K562 (cell line): Measurements from ENCODE around the gene IRF9.

ENCODE experiments used
- AFF1 ChIP-seq, 2 experiments: fragments of 450-650 bp; IDR thresholded peaks; 2 replicates each; pipeline ENCODE4 v1.6.1; 2018; ENCODE audit warnings: mild to moderate bottlenecking in 2 of 2, low read depth in 1 of 2; ENCODE audit not compliant: partially characterized antibody in 2 of 2
- ATF6 ChIP-seq: sonication (generic); formaldehyde crosslinking; IDR thresholded peaks from 2 replicates; pipeline ENCODE4 v1.4.0; 2020; ENCODE audit warnings: mild to moderate bottlenecking, missing genetic modification reagents
- BACH1 ChIP-seq: fragments of 200-800 bp; sonication (Bioruptor generic); IDR thresholded peaks from 2 replicates; pipeline ENCODE4 v1.6.1; 2016; ENCODE audit warnings: missing genetic modification characterization, missing compliant biosample characterization
- CBX8 ChIP-seq: fragments of 200-600 bp; sonication (generic); IDR thresholded peaks from 2 replicates; pipeline ENCODE4 v1.6.1; 2012; ENCODE audit warnings: borderline replicate concordance, mixed run types, low read depth, mild to moderate bottlenecking, moderate library complexity, mixed read lengths, low read length, control low read depth, inconsistent platforms; ENCODE audit not compliant: poor library complexity, severe bottlenecking; ENCODE audit errors: extremely low read depth
- CTCF ChIP-seq, 3 experiments: IDR thresholded peaks in 2 of 3; conservative IDR thresholded peaks in 1 of 3; 2 replicates each; pipeline ENCODE4 v1.5.1; 2011 to 2012; ENCODE audit warnings: low read length in 3 of 3, mild to moderate bottlenecking in 3 of 3, control low read depth in 2 of 3, improper control_type of control experiment in 1 of 3, inconsistent platforms in 1 of 3, low read depth in 1 of 3, mixed read lengths in 1 of 3, moderate library complexity in 1 of 3; ENCODE audit not compliant: insufficient read depth in 2 of 3
- KDM5B ChIP-seq: fragments of 200-600 bp; sonication (generic); IDR thresholded peaks from 2 replicates; pipeline ENCODE4 v1.6.1; 2012; ENCODE audit warnings: low read depth, mild to moderate bottlenecking, moderate library complexity, low read length, control low read depth, inconsistent platforms; ENCODE audit not compliant: insufficient replicate concordance
- KLF10 ChIP-seq: fragments of 250-450 bp; sonication (Bioruptor Pico); IDR thresholded peaks from 2 replicates; pipeline ENCODE4 v1.6.1; 2021; ENCODE audit warnings: matching md5 sums
- MTA1 ChIP-seq: fragments of 450-650 bp; IDR thresholded peaks from 2 replicates; pipeline ENCODE4 v1.6.1; 2017; ENCODE audit warnings: borderline replicate concordance
- POLR2G ChIP-seq: fragments of 200-400 bp; formaldehyde crosslinking; IDR thresholded peaks from 2 replicates; pipeline ENCODE4 v1.6.1; 2017; ENCODE audit warnings: low read depth, mild to moderate bottlenecking, antibody characterized with exemption, low read length, moderate library complexity
- RBBP5 ChIP-seq: fragments of 200-600 bp; sonication (generic); IDR thresholded peaks from 2 replicates; pipeline ENCODE4 v1.6.1; 2012; ENCODE audit warnings: borderline replicate concordance, mild to moderate bottlenecking, low read length, control low read depth, inconsistent platforms; ENCODE audit not compliant: insufficient read depth, poor library complexity, severe bottlenecking
- TARDBP ChIP-seq: fragments of 450-650 bp; IDR thresholded peaks from 2 replicates; pipeline ENCODE4 v1.6.1; 2016
- TBP ChIP-seq: optimal IDR thresholded peaks from 2 replicates; pipeline ENCODE3; 2011; ENCODE audit warnings: low read depth, low read length, improper control_type of control experiment
- XRCC5 ChIP-seq: fragments of 200-400 bp; formaldehyde crosslinking; IDR thresholded peaks from 2 replicates; pipeline ENCODE4 v1.6.1; 2017; ENCODE audit warnings: low read depth, mild to moderate bottlenecking, low read length
- ZNF583 ChIP-seq: fragments of 250-450 bp; sonication (Bioruptor Pico); IDR thresholded peaks from 2 replicates; pipeline ENCODE4 v1.4.0; 2020

GRCh38 chr14:24185026-24185425 lies 24.0 kb downstream of the IRF9 start:
- TF ChIP-seq TBP: no peak
- no peak for TF ChIP-seq CTCF (IDR thresholded peaks at IDR 0.05 in 2 of 3, conservative IDR thresholded peaks at IDR 0.05 in 1 of 3; ENCODE audit: insufficient read depth in 2 of 3, low read depth in 1 of 3, low read length in 3 of 3)
- TF ChIP-seq POLR2G: no peak
- no peak for TF ChIP-seq KDM5B
- no peak for TF ChIP-seq AFF1 (IDR thresholded peaks at IDR 0.05; ENCODE audit: low read depth in 1 of 2, partially characterized antibody in 2 of 2)
- TF ChIP-seq BACH1: no peak
- no peak for TF ChIP-seq CBX8
- TF ChIP-seq ZNF583 (CRISPR knock-in tag): no peak
- TF ChIP-seq RBBP5: no peak
- no peak for TF ChIP-seq KLF10 (CRISPR knock-in tag)
- TF ChIP-seq TARDBP: no peak
- no peak for TF ChIP-seq ATF6 (CRISPR knock-in tag)
- TF ChIP-seq MTA1: no peak
- TF ChIP-seq XRCC5: no peak
